HCT116 (cell line): ENCODE data around the gene NEDD4. TPM values are rescaled to one million over a fixed set of nuclear protein-coding genes. Genes with fewer than 3 reads are reported as not detected.

ENCODE experiments used
- ATAC-seq: fragments of 200-7000 bp; cut with Tn5 transposase; 2 replicates; pipeline ENCODE4 v1.9.1; 2020; ENCODE audit warnings: mild to moderate bottlenecking, moderate library complexity
- BruUV-seq: library from RNA; stranded (reverse); fragments of 400-500 nt; replicated peaks from 2 replicates; lab custom pipeline; 2021; lab: Mats Ljungman, UMichigan
- CTCF ChIA-PET: fragments of 300-600 bp; sonication (Branson Sonifier 250); formaldehyde crosslinking; loops from one replicate; lab custom pipeline; 2021; ENCODE audit warnings: antibody characterized with exemption; lab: Charles Lee
- POLR2A ChIA-PET: fragments of 300-600, 350-600 bp; sonication (Branson Sonifier 250); formaldehyde crosslinking; loops from one replicate; lab custom pipeline; 2021; ENCODE audit warnings: antibody characterized with exemption; lab: Charles Lee
- RAD21 ChIA-PET, 2 experiments: fragments of 300-600 bp; sonication (Branson Sonifier 250); formaldehyde crosslinking; loops; one replicate each; lab custom pipeline; 2023; ENCODE audit warnings: low total read pairs in 2 of 2; ENCODE audit not compliant: uncharacterized antibody in 2 of 2, unreplicated experiment in 2 of 2, low non-redundant PET in 1 of 2; lab: Charles Lee
- DNase-seq: peaks from one replicate; pipeline ENCODE4 v3.0.0-alpha.2; 2010; ENCODE audit warnings: low read depth, low spot score
- H2AFZ ChIP-seq: fragments of 200-600 bp; shearing (Covaris generic), sonication (generic); 2 replicates; pipeline ENCODE4 v1.6.1; 2017; ENCODE audit warnings: low read depth, mixed run types, mixed read lengths, antibody characterized with exemption, low read length; ENCODE audit not compliant: poor library complexity, severe bottlenecking
- H3K27ac ChIP-seq: 2 replicates; pipeline ENCODE4 v1.5.1; 2012; ENCODE audit warnings: low read depth, low read length
- H3K27me3 ChIP-seq: fragments of 200-600 bp; sonication (generic); 2 replicates; pipeline ENCODE4 v1.6.1; 2016; ENCODE audit warnings: mixed run types, low read length, mixed read lengths; ENCODE audit not compliant: insufficient read depth
- H3K36me3 ChIP-seq, 2 experiments: fragments of 200-500 bp in 1 of 2; fragments of 200-600 bp in 1 of 2; sonication (Bioruptor generic) in 1 of 2; sonication (generic) in 1 of 2; 2 replicates each; pipeline versions ENCODE4 v1.5.1 to v1.6.1; 2014 to 2016; ENCODE audit warnings: low read length in 2 of 2, inconsistent platforms in 1 of 2, mixed read lengths in 1 of 2, mixed run types in 1 of 2; ENCODE audit not compliant: insufficient read depth in 2 of 2, control insufficient read depth in 1 of 2
- H3K4me1 ChIP-seq, 2 experiments: fragments of 200-600 bp in 1 of 2; sonication (generic) in 1 of 2; 2 replicates each; pipeline versions ENCODE4 v1.5.1 to v1.6.1; 2012 to 2017; ENCODE audit warnings: low read length in 2 of 2, inconsistent platforms in 1 of 2, mild to moderate bottlenecking in 1 of 2, mixed read lengths in 1 of 2, mixed run types in 1 of 2, moderate library complexity in 1 of 2; ENCODE audit not compliant: insufficient read depth in 2 of 2, control insufficient read depth in 1 of 2
- H3K4me2 ChIP-seq: fragments of 200-600 bp; sonication (generic); 2 replicates; pipeline ENCODE4 v1.6.1; 2017; ENCODE audit warnings: mixed run types, low read length, mixed read lengths
- H3K4me3 ChIP-seq, 2 experiments: fragments of 200-600 bp in 1 of 2; sonication (generic) in 1 of 2; replicated peaks in 1 of 2; 2 replicates each; pipeline ENCODE4 v1.5.1; 2011 to 2016; ENCODE audit warnings: low read length in 2 of 2, control low read depth in 1 of 2, low read depth in 1 of 2, mild to moderate bottlenecking in 1 of 2, mixed read lengths in 1 of 2, mixed run types in 1 of 2
- H3K79me2 ChIP-seq: fragments of 200-600 bp; sonication (generic); 2 replicates; pipeline ENCODE4 v1.6.1; 2017; ENCODE audit warnings: mild to moderate bottlenecking, mixed run types, low read length, moderate library complexity, mixed read lengths; ENCODE audit not compliant: insufficient read depth
- H3K9ac ChIP-seq: fragments of 200-600 bp; sonication (generic); 2 replicates; pipeline ENCODE4 v1.6.1; 2016; ENCODE audit warnings: low read length, mixed read lengths
- H3K9me2 ChIP-seq: fragments of 200-600 bp; sonication (generic), shearing (Covaris generic); 2 replicates; pipeline ENCODE4 v1.6.1; 2017; ENCODE audit warnings: mixed run types, mild to moderate bottlenecking, moderate library complexity; ENCODE audit not compliant: insufficient read depth
- H3K9me3 ChIP-seq, 2 experiments: fragments of 200-500 bp in 1 of 2; fragments of 200-600 bp in 1 of 2; sonication (Bioruptor generic) in 1 of 2; sonication (generic) in 1 of 2; 2 replicates each; pipeline ENCODE4 v1.6.1; 2014 to 2017; ENCODE audit warnings: low read length in 2 of 2, mixed read lengths in 2 of 2, inconsistent platforms in 1 of 2, low read depth in 1 of 2, mild to moderate bottlenecking in 1 of 2, mixed run types in 1 of 2, moderate library complexity in 1 of 2; ENCODE audit not compliant: control insufficient read depth in 1 of 2, insufficient read depth in 1 of 2
- H4K20me1 ChIP-seq: fragments of 200-600 bp; sonication (generic), shearing (Covaris generic); 2 replicates; pipeline ENCODE4 v1.6.1; 2017; ENCODE audit warnings: mixed run types, mild to moderate bottlenecking, moderate library complexity; ENCODE audit not compliant: insufficient read depth
- ATF3 ChIP-seq: IDR thresholded peaks from 2 replicates; pipeline ENCODE4 v1.6.1; 2012
- CBX3 ChIP-seq: IDR thresholded peaks from 2 replicates; pipeline ENCODE4 v1.6.1; 2012; ENCODE audit warnings: low read depth
- CEBPB ChIP-seq: IDR thresholded peaks from 2 replicates; pipeline ENCODE4 v1.6.1; 2012; ENCODE audit warnings: low read depth
- ELF1 ChIP-seq: IDR thresholded peaks from 2 replicates; pipeline ENCODE4 v1.6.1; 2012; ENCODE audit warnings: low read depth, borderline replicate concordance
- EZH2 ChIP-seq: fragments of 200-600 bp; sonication (generic); IDR thresholded peaks from 2 replicates; pipeline ENCODE4 v1.6.1; 2017; ENCODE audit warnings: antibody characterized with exemption, mixed run types
- FOSL1 ChIP-seq: IDR thresholded peaks from 2 replicates; pipeline ENCODE4 v1.6.1; 2012; ENCODE audit warnings: low read depth
- MAX ChIP-seq: IDR thresholded peaks from 2 replicates; pipeline ENCODE4 v1.6.1; 2012
- SP1 ChIP-seq: IDR thresholded peaks from 2 replicates; pipeline ENCODE4 v1.6.1; 2012; ENCODE audit warnings: low read depth
- TCF7L2 ChIP-seq: IDR thresholded peaks from 2 replicates; pipeline ENCODE4 v1.7.0; 2011; ENCODE audit warnings: borderline replicate concordance, inconsistent platforms; ENCODE audit not compliant: insufficient read depth, insufficient read length; ENCODE audit errors: extremely low read depth
- intact Hi-C: fragments of 100-400 bp; cut with micrococcal nuclease; formaldehyde crosslinking; loops from 2 replicates; pipeline ENCODE4 v1.10.0; 2022
- total RNA-seq: library from RNA; stranded (reverse); gene quantifications from one replicate; pipeline ENCODE4 v1.2.1, GENCODE V29; 2021; ENCODE audit not compliant: unreplicated experiment
- TF ChIP-seq, protein P1 (sequence below), 3 experiments: fragments of 200-600 bp in 1 of 3; sonication (generic) in 1 of 3; IDR thresholded peaks in 2 of 3; conservative IDR thresholded peaks in 1 of 3; 2 replicates each; pipeline ENCODE4 v1.5.1; 2012 to 2017; ENCODE audit warnings: low read depth in 2 of 3, low read length in 2 of 3, antibody characterized with exemption in 1 of 3, borderline replicate concordance in 1 of 3, control low read depth in 1 of 3, mild to moderate bottlenecking in 1 of 3, mixed read lengths in 1 of 3, mixed run types in 1 of 3, moderate library complexity in 1 of 3; ENCODE audit not compliant: insufficient read depth in 1 of 3

Gene NEDD4
- total RNA-seq, 1 experiment from 2014 or later, result 13.7 TPM

- Histone ChIP-seq H3K27me3 (no peaks in the 10 kb centered on the region), H3K9me3 (no peaks in the 10 kb centered on the region), H3K79me2 (no peaks in the 10 kb centered on the region), H2AFZ (no peak overlapping the region), H3K36me3 (no peaks in the 10 kb centered on the region), H4K20me1 (no peaks in the 10 kb centered on the region), H3K4me3 (no peak overlapping the region), H3K4me2 (no peak overlapping the region), H3K9me2 (no peaks in the 10 kb centered on the region), H3K27ac (no peak overlapping the region), H3K4me1 (no peaks in the 10 kb centered on the region), H3K9ac (no peak overlapping the region)
- no TSS peak for BruUV-seq
- intact Hi-C loops, result no loop called here
- ChIA-PET RAD21 (no interaction called here), CTCF (no interaction called here), POLR2A (no interaction called here)
- no peak for ATAC-seq
- DNase-seq, result no peak
- TF ChIP-seq EZH2 (no peak), CBX3 (no peak), MAX (no peak), ATF3 (no peak), ELF1 (no peak), SP1 (no peak), CEBPB (no peak), FOSL1 (no peak), TCF7L2 (no peak)
- TF ChIP-seq, protein P1, sequence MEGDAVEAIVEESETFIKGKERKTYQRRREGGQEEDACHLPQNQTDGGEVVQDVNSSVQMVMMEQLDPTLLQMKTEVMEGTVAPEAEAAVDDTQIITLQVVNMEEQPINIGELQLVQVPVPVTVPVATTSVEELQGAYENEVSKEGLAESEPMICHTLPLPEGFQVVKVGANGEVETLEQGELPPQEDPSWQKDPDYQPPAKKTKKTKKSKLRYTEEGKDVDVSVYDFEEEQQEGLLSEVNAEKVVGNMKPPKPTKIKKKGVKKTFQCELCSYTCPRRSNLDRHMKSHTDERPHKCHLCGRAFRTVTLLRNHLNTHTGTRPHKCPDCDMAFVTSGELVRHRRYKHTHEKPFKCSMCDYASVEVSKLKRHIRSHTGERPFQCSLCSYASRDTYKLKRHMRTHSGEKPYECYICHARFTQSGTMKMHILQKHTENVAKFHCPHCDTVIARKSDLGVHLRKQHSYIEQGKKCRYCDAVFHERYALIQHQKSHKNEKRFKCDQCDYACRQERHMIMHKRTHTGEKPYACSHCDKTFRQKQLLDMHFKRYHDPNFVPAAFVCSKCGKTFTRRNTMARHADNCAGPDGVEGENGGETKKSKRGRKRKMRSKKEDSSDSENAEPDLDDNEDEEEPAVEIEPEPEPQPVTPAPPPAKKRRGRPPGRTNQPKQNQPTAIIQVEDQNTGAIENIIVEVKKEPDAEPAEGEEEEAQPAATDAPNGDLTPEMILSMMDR (IDR thresholded peaks at IDR 0.05 in 2 of 3, conservative IDR thresholded peaks at IDR 0.05 in 1 of 3; ENCODE audit: borderline replicate concordance in 1 of 3, insufficient read depth in 1 of 3, low read depth in 2 of 3, low read length in 2 of 3), result no peak
Observed at GRCh38 chr15:55827955-55828354, 165.5 kb downstream of the NEDD4 start.
